ENCODE data around the gene PREPL. TPM values are rescaled to one million over a fixed set of nuclear protein-coding genes. Genes with fewer than 3 reads are reported as not detected.

The PREPL gene
- total and polyA plus RNA-seq, 2 donors (not counting 3 experiments of a cell fraction or from before 2014, with no cell fraction given), result 10.1 to 25.7 TPM

DNA sequence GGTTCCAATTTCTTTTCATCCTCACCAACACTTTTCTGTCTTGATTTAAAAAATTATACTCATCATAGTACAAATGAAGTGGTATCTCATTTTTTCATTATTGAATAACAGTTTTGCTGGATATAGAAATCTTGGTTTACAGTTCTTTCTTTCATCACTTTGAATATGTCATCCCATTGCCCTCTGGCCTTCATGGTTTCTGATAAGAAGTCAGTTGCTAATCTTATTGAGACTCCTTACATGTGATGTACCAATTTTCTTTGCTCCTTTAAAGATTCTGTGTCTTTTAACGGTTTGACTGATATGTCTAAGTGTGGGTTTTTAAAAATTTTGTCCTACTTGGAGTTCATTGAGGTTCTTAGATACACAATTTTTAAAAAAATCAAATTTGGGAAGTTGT, 51.0 kb downstream of the PREPL start:
- Histone ChIP-seq H3K9me1 (replicated peaks; ENCODE audit: control insufficient read depth, extremely low read depth, insufficient read depth, low read length) (no peaks in the 10 kb centered on the region), H3K4me2 (ENCODE audit: insufficient read depth, low read length) (no peak overlapping the region), H3K4me1 (ENCODE audit: control insufficient read depth, extremely low read depth, insufficient read depth, low read length) (no peaks in the 10 kb centered on the region), H3K27ac (ENCODE audit: insufficient read depth, low read depth, low read length) (no peak overlapping the region), H3K79me2 (ENCODE audit: control insufficient read depth, insufficient read depth, low read length) (no peaks in the 10 kb centered on the region), H3K9ac (replicated peaks; ENCODE audit: extremely low read depth, insufficient read depth, low read length) (no peak overlapping the region), H3K36me3 (ENCODE audit: control insufficient read depth in 2 of 2, extremely low read depth in 1 of 2, insufficient read depth in 2 of 2, low read length in 2 of 2) (no peaks in the 10 kb centered on the region), H3K4me3 (replicated peaks in 1 of 3; ENCODE audit: insufficient read depth in 1 of 3, low read depth in 1 of 3, low read length in 3 of 3) (no peak overlapping the region), H3K27me3 (ENCODE audit: control insufficient read depth in 2 of 2, insufficient read depth in 2 of 2, low read length in 2 of 2) (no peaks in the 10 kb centered on the region), H3K9me3 (replicated peaks; ENCODE audit: control insufficient read depth, insufficient read depth, low read length) (no peaks in the 10 kb centered on the region), H2AFZ (ENCODE audit: low read depth, low read length) (no peak overlapping the region), H4K20me1 (replicated peaks; ENCODE audit: control insufficient read depth, extremely low read depth, insufficient read depth, low read length) (no peaks in the 10 kb centered on the region)
- intact Hi-C loops (cut with micrococcal nuclease) (no loop called here), dilution Hi-C loops (cut with MboI; ENCODE audit: extremely low pct_ligation_motif_present, low sequenced_read_pairs) (no loop called here)
- TF ChIP-seq GATA2 (IDR thresholded peaks at IDR 0.05; ENCODE audit: insufficient read depth, insufficient read length, low read depth, low read length) (no peak), JUN (IDR thresholded peaks at IDR 0.05; ENCODE audit: borderline replicate concordance, insufficient read depth, insufficient read length, low read depth) (no peak), MYC (IDR thresholded peaks at IDR 0.05; ENCODE audit: low read depth, low read length) (no peak), CTCF (IDR thresholded peaks at IDR 0.05; ENCODE audit: extremely low read depth in 1 of 2, insufficient read depth in 1 of 2, low read depth in 1 of 2, low read length in 2 of 2) (no peak), POLR2A (IDR thresholded peaks at IDR 0.05; ENCODE audit: low read depth, low read length) (no peak), EZH2 (IDR thresholded peaks at IDR 0.05; ENCODE audit: borderline replicate concordance, low read depth, low read length, severe bottlenecking) (no peak), POLR2AphosphoS5 (IDR thresholded peaks at IDR 0.05; ENCODE audit: insufficient read depth, low read depth, low read length) (no peak), FOS (IDR thresholded peaks at IDR 0.05; ENCODE audit: borderline replicate concordance, insufficient read depth, low read length) (no peak)
- TF ChIP-seq, protein P1, sequence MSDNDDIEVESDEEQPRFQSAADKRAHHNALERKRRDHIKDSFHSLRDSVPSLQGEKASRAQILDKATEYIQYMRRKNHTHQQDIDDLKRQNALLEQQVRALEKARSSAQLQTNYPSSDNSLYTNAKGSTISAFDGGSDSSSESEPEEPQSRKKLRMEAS (IDR thresholded peaks at IDR 0.05; ENCODE audit: insufficient read depth, insufficient read length), result no peak
- ChIA-PET CTCF (interaction anchor here (1.4 kb wide), 1 partner anchor 82 kb away, joined by 4 read pairs; no protein-coding TSS in a partner anchor), POLR2A (no interaction called here)
- no TSS peak for BruUV-seq (replicated peaks)
- DNase-seq (ENCODE audit: low read depth, low spot score) (no peak), FAIRE-seq (no peak)

Data from endothelial cell of umbilical vein (primary cell).